HCT116 (cell line): ENCODE measurements around the gene DENND1A. TPM values are rescaled to one million over a fixed set of nuclear protein-coding genes. Genes with fewer than 3 reads are reported as not detected.

Experiments
- ATAC-seq: fragments of 200-7000 bp; cut with Tn5 transposase; 2 replicates; pipeline ENCODE4 v1.9.1; 2020; ENCODE audit warnings: mild to moderate bottlenecking, moderate library complexity
- BruUV-seq: library from RNA; stranded (reverse); fragments of 400-500 nt; replicated peaks from 2 replicates; lab custom pipeline; 2021; lab: Mats Ljungman, UMichigan
- CTCF ChIA-PET: fragments of 300-600 bp; sonication (Branson Sonifier 250); formaldehyde crosslinking; loops from one replicate; lab custom pipeline; 2021; ENCODE audit warnings: antibody characterized with exemption; lab: Charles Lee
- POLR2A ChIA-PET: fragments of 300-600, 350-600 bp; sonication (Branson Sonifier 250); formaldehyde crosslinking; loops from one replicate; lab custom pipeline; 2021; ENCODE audit warnings: antibody characterized with exemption; lab: Charles Lee
- RAD21 ChIA-PET, 2 experiments: fragments of 300-600 bp; sonication (Branson Sonifier 250); formaldehyde crosslinking; loops; one replicate each; lab custom pipeline; 2023; ENCODE audit warnings: low total read pairs in 2 of 2; ENCODE audit not compliant: uncharacterized antibody in 2 of 2, unreplicated experiment in 2 of 2, low non-redundant PET in 1 of 2; lab: Charles Lee
- DNase-seq: peaks from one replicate; pipeline ENCODE4 v3.0.0-alpha.2; 2010; ENCODE audit warnings: low read depth, low spot score
- H2AFZ ChIP-seq: fragments of 200-600 bp; shearing (Covaris generic), sonication (generic); 2 replicates; pipeline ENCODE4 v1.6.1; 2017; ENCODE audit warnings: low read depth, mixed run types, mixed read lengths, antibody characterized with exemption, low read length; ENCODE audit not compliant: poor library complexity, severe bottlenecking
- H3K27ac ChIP-seq: 2 replicates; pipeline ENCODE4 v1.5.1; 2012; ENCODE audit warnings: low read depth, low read length
- H3K27me3 ChIP-seq: fragments of 200-600 bp; sonication (generic); 2 replicates; pipeline ENCODE4 v1.6.1; 2016; ENCODE audit warnings: mixed run types, low read length, mixed read lengths; ENCODE audit not compliant: insufficient read depth
- H3K36me3 ChIP-seq, 2 experiments: fragments of 200-500 bp in 1 of 2; fragments of 200-600 bp in 1 of 2; sonication (Bioruptor generic) in 1 of 2; sonication (generic) in 1 of 2; 2 replicates each; pipeline versions ENCODE4 v1.5.1 to v1.6.1; 2014 to 2016; ENCODE audit warnings: low read length in 2 of 2, inconsistent platforms in 1 of 2, mixed read lengths in 1 of 2, mixed run types in 1 of 2; ENCODE audit not compliant: insufficient read depth in 2 of 2, control insufficient read depth in 1 of 2
- H3K4me1 ChIP-seq, 2 experiments: fragments of 200-600 bp in 1 of 2; sonication (generic) in 1 of 2; 2 replicates each; pipeline versions ENCODE4 v1.5.1 to v1.6.1; 2012 to 2017; ENCODE audit warnings: low read length in 2 of 2, inconsistent platforms in 1 of 2, mild to moderate bottlenecking in 1 of 2, mixed read lengths in 1 of 2, mixed run types in 1 of 2, moderate library complexity in 1 of 2; ENCODE audit not compliant: insufficient read depth in 2 of 2, control insufficient read depth in 1 of 2
- H3K4me2 ChIP-seq: fragments of 200-600 bp; sonication (generic); 2 replicates; pipeline ENCODE4 v1.6.1; 2017; ENCODE audit warnings: mixed run types, low read length, mixed read lengths
- H3K4me3 ChIP-seq, 2 experiments: fragments of 200-600 bp in 1 of 2; sonication (generic) in 1 of 2; replicated peaks in 1 of 2; 2 replicates each; pipeline ENCODE4 v1.5.1; 2011 to 2016; ENCODE audit warnings: low read length in 2 of 2, control low read depth in 1 of 2, low read depth in 1 of 2, mild to moderate bottlenecking in 1 of 2, mixed read lengths in 1 of 2, mixed run types in 1 of 2
- H3K79me2 ChIP-seq: fragments of 200-600 bp; sonication (generic); 2 replicates; pipeline ENCODE4 v1.6.1; 2017; ENCODE audit warnings: mild to moderate bottlenecking, mixed run types, low read length, moderate library complexity, mixed read lengths; ENCODE audit not compliant: insufficient read depth
- H3K9ac ChIP-seq: fragments of 200-600 bp; sonication (generic); 2 replicates; pipeline ENCODE4 v1.6.1; 2016; ENCODE audit warnings: low read length, mixed read lengths
- H3K9me2 ChIP-seq: fragments of 200-600 bp; sonication (generic), shearing (Covaris generic); 2 replicates; pipeline ENCODE4 v1.6.1; 2017; ENCODE audit warnings: mixed run types, mild to moderate bottlenecking, moderate library complexity; ENCODE audit not compliant: insufficient read depth
- H3K9me3 ChIP-seq, 2 experiments: fragments of 200-500 bp in 1 of 2; fragments of 200-600 bp in 1 of 2; sonication (Bioruptor generic) in 1 of 2; sonication (generic) in 1 of 2; 2 replicates each; pipeline ENCODE4 v1.6.1; 2014 to 2017; ENCODE audit warnings: low read length in 2 of 2, mixed read lengths in 2 of 2, inconsistent platforms in 1 of 2, low read depth in 1 of 2, mild to moderate bottlenecking in 1 of 2, mixed run types in 1 of 2, moderate library complexity in 1 of 2; ENCODE audit not compliant: control insufficient read depth in 1 of 2, insufficient read depth in 1 of 2
- H4K20me1 ChIP-seq: fragments of 200-600 bp; sonication (generic), shearing (Covaris generic); 2 replicates; pipeline ENCODE4 v1.6.1; 2017; ENCODE audit warnings: mixed run types, mild to moderate bottlenecking, moderate library complexity; ENCODE audit not compliant: insufficient read depth
- CBX3 ChIP-seq: IDR thresholded peaks from 2 replicates; pipeline ENCODE4 v1.6.1; 2012; ENCODE audit warnings: low read depth
- CEBPB ChIP-seq: IDR thresholded peaks from 2 replicates; pipeline ENCODE4 v1.6.1; 2012; ENCODE audit warnings: low read depth
- FOSL1 ChIP-seq: IDR thresholded peaks from 2 replicates; pipeline ENCODE4 v1.6.1; 2012; ENCODE audit warnings: low read depth
- POLR2AphosphoS5 ChIP-seq: IDR thresholded peaks from 2 replicates; pipeline ENCODE4 v1.6.1; 2011; ENCODE audit warnings: mild to moderate bottlenecking, low read depth, low read length, moderate library complexity
- SP1 ChIP-seq: IDR thresholded peaks from 2 replicates; pipeline ENCODE4 v1.6.1; 2012; ENCODE audit warnings: low read depth
- intact Hi-C: fragments of 100-400 bp; cut with micrococcal nuclease; formaldehyde crosslinking; loops from 2 replicates; pipeline ENCODE4 v1.10.0; 2022
- total RNA-seq: library from RNA; stranded (reverse); gene quantifications from one replicate; pipeline ENCODE4 v1.2.1, GENCODE V29; 2021; ENCODE audit not compliant: unreplicated experiment
- TF ChIP-seq, protein P1 (sequence below), 3 experiments: fragments of 200-600 bp in 1 of 3; sonication (generic) in 1 of 3; IDR thresholded peaks in 2 of 3; conservative IDR thresholded peaks in 1 of 3; 2 replicates each; pipeline ENCODE4 v1.5.1; 2012 to 2017; ENCODE audit warnings: low read depth in 2 of 3, low read length in 2 of 3, antibody characterized with exemption in 1 of 3, borderline replicate concordance in 1 of 3, control low read depth in 1 of 3, mild to moderate bottlenecking in 1 of 3, mixed read lengths in 1 of 3, mixed run types in 1 of 3, moderate library complexity in 1 of 3; ENCODE audit not compliant: insufficient read depth in 1 of 3
- TF ChIP-seq, protein P2 (sequence below): IDR thresholded peaks from 2 replicates; pipeline ENCODE4 v1.6.1; 2012

DENND1A gene
- total RNA-seq, 1 experiment from 2014 or later = 33.0 TPM

DNA sequence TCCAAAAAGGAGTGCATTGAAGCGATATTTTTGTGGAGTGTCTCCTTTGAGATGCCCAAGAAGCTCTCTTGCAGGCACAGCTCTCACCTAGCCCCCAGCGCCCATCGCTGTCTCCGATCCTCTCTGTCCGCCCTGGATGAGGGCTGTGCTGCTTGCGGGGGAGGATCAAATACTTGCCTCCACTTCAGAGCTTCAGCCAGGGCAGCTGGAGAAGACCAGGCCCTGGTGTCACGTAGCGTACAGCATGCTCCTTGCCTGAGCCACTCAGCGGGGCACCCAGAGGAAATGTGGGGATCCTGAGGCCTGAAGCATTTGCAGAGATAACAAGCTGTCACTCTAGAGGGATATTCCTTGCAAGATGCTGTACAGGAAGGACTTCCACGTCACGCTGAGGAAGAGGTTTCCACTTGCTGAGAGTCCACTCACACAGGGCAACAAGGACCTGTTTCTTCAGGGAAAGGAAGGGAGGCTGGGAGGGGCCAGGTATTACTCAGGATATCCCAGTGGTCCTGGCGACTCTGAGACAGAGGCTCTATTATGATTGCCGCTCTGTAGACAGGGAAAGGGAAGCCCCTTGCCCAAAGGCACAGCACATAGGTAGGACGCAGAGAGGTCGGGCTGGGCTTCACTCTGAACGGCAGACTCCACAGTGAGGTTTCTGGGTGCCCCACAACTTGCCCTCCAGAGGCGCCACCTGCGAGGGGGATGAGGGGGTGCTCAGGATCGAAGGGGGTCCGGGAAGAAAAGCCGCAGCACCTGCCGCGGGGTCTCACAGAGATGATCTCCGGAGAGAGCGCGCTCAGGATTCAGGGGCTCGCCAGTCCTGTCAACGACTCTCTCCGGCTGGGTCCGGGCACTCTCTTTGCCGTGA lies 510.0 kb downstream of the DENND1A start:
- no peak overlapping the region for H3K27ac ChIP-seq
- ChIA-PET RAD21 (no interaction called here), CTCF (no interaction called here), POLR2A (no interaction called here)
- H3K9me3 ChIP-seq = no peaks in the 10 kb centered on the region
- BruUV-seq = no TSS peak
- no peak overlapping the region for H3K4me2 ChIP-seq
- H3K9me2 ChIP-seq = no peaks in the 10 kb centered on the region
- no peaks in the 10 kb centered on the region for H3K36me3 ChIP-seq
- no peaks in the 10 kb centered on the region for H3K27me3 ChIP-seq
- intact Hi-C loops = no loop called here
- ATAC-seq (no peak), DNase-seq (no peak)
- H3K4me1 ChIP-seq = no peaks in the 10 kb centered on the region
- H4K20me1 ChIP-seq = no peaks in the 10 kb centered on the region
- H3K9ac ChIP-seq = no peak overlapping the region
- no peak for TF ChIP-seq POLR2AphosphoS5
- TF ChIP-seq, protein P1, sequence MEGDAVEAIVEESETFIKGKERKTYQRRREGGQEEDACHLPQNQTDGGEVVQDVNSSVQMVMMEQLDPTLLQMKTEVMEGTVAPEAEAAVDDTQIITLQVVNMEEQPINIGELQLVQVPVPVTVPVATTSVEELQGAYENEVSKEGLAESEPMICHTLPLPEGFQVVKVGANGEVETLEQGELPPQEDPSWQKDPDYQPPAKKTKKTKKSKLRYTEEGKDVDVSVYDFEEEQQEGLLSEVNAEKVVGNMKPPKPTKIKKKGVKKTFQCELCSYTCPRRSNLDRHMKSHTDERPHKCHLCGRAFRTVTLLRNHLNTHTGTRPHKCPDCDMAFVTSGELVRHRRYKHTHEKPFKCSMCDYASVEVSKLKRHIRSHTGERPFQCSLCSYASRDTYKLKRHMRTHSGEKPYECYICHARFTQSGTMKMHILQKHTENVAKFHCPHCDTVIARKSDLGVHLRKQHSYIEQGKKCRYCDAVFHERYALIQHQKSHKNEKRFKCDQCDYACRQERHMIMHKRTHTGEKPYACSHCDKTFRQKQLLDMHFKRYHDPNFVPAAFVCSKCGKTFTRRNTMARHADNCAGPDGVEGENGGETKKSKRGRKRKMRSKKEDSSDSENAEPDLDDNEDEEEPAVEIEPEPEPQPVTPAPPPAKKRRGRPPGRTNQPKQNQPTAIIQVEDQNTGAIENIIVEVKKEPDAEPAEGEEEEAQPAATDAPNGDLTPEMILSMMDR (IDR thresholded peaks at IDR 0.05 in 2 of 3, conservative IDR thresholded peaks at IDR 0.05 in 1 of 3; ENCODE audit: borderline replicate concordance in 1 of 3, insufficient read depth in 1 of 3, low read depth in 2 of 3, low read length in 2 of 3) = no peak
- TF ChIP-seq FOSL1 = no peak
- TF ChIP-seq SP1 = no peak
- TF ChIP-seq CEBPB = no peak
- no peak for TF ChIP-seq CBX3
- TF ChIP-seq, protein P2, sequence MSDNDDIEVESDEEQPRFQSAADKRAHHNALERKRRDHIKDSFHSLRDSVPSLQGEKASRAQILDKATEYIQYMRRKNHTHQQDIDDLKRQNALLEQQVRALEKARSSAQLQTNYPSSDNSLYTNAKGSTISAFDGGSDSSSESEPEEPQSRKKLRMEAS = no peak
- no peak overlapping the region for H2AFZ ChIP-seq
- H3K4me3 ChIP-seq = no peak overlapping the region
- H3K79me2 ChIP-seq = no peaks in the 10 kb centered on the region
